Measurements from ENCODE around the gene PNRC2. TPM values are rescaled to one million over a fixed set of nuclear protein-coding genes. Genes with fewer than 3 reads are reported as not detected.

The PNRC2 gene
- total and polyA plus RNA-seq, 4 donors, result 24.9 to 63.6 (median 36.3) TPM

- Histone ChIP-seq H3K9ac (ENCODE audit: low read depth in 1 of 2, low read length in 2 of 2) (no peak overlapping the region), H3K36me3 (ENCODE audit: control insufficient read depth in 4 of 4, insufficient read depth in 3 of 4, low read depth in 1 of 4, low read length in 3 of 4) (no peaks in the 10 kb centered on the region), H3K4me1 (ENCODE audit: control insufficient read depth in 4 of 4, insufficient read depth in 4 of 4, low read length in 3 of 4) (peaks cover 0 to 6% (median 4%) of the 10 kb centered on the region in 4 donors), H3K27me3 (ENCODE audit: control insufficient read depth in 4 of 4, insufficient read depth in 4 of 4, low read length in 3 of 4) (no peaks in the 10 kb centered on the region), H3K27ac (ENCODE audit: low read depth in 1 of 2, low read length in 2 of 2) (no peak overlapping the region), H3K4me3 (ENCODE audit: low read depth in 1 of 3, low read length in 3 of 3) (no peak overlapping the region), H3K9me3 (ENCODE audit: control insufficient read depth in 4 of 4, low read length in 3 of 4) (no peaks in the 10 kb centered on the region)
- TF ChIP-seq ATF3 (IDR thresholded peaks at IDR 0.05), result no peak
- TF ChIP-seq REST (IDR thresholded peaks at IDR 0.05), result no peak
- no peak for TF ChIP-seq EGR1 (IDR thresholded peaks at IDR 0.05; ENCODE audit: low read depth in 2 of 2)
- no peak for TF ChIP-seq FOXA1 (IDR thresholded peaks at IDR 0.05)
- TF ChIP-seq YY1 (IDR thresholded peaks at IDR 0.05), result no peak
- TF ChIP-seq HNF4G (IDR thresholded peaks at IDR 0.05), result no peak
- TF ChIP-seq MAX (IDR thresholded peaks at IDR 0.05), result no peak
- TF ChIP-seq SP1 (IDR thresholded peaks at IDR 0.05), result no peak
- DNase-seq (ENCODE audit: low spot score), result no peak
- 91% methylated on average over 3 of the region's 3 CpGs for WGBS
Measured at GRCh38 chr1:23925279-23925678, 34.3 kb upstream of the PNRC2 start.

- H3K9me3 ChIP-seq (ENCODE audit: control insufficient read depth in 4 of 4, low read length in 3 of 4), result no peaks in the 10 kb centered on the region
- no peak for TF ChIP-seq JUND (IDR thresholded peaks at IDR 0.05)
- TF ChIP-seq CTCF (IDR thresholded peaks at IDR 0.05; ENCODE audit: low read depth, low read length, missing input control), result no peak
- no peak for TF ChIP-seq NR2F2 (IDR thresholded peaks at IDR 0.05)
- TF ChIP-seq GABPA (IDR thresholded peaks at IDR 0.05 in 1 of 2, conservative IDR thresholded peaks at IDR 0.05 in 1 of 2), result no peak
- TF ChIP-seq ATF3 (IDR thresholded peaks at IDR 0.05), result no peak
- TF ChIP-seq MAX (IDR thresholded peaks at IDR 0.05), result no peak
- no peak for TF ChIP-seq FOXA2 (IDR thresholded peaks at IDR 0.05)
- no peak for TF ChIP-seq ZBTB33 (IDR thresholded peaks at IDR 0.05)
- TF ChIP-seq RAD21 (IDR thresholded peaks at IDR 0.05), result no peak
- no peaks in the 10 kb centered on the region for H3K36me3 ChIP-seq (ENCODE audit: control insufficient read depth in 4 of 4, insufficient read depth in 3 of 4, low read depth in 1 of 4, low read length in 3 of 4)
- DNase-seq (ENCODE audit: low spot score), result no peak
- no peak overlapping the region for H3K9ac ChIP-seq (ENCODE audit: low read depth in 1 of 2, low read length in 2 of 2)
- no peaks in the 10 kb centered on the region for H3K27me3 ChIP-seq (ENCODE audit: control insufficient read depth in 4 of 4, insufficient read depth in 4 of 4, low read length in 3 of 4)
- H3K4me3 ChIP-seq (ENCODE audit: low read depth in 1 of 3, low read length in 3 of 3), result no peak overlapping the region
- no peak overlapping the region for H3K27ac ChIP-seq (ENCODE audit: low read depth in 1 of 2, low read length in 2 of 2)
- H3K4me1 ChIP-seq (ENCODE audit: control insufficient read depth in 4 of 4, insufficient read depth in 4 of 4, low read length in 3 of 4), result no peaks in the 10 kb centered on the region
- 69% methylated on average over 1 of the region's 1 CpG for WGBS
Measured at GRCh38 chr1:23927097-23927496, 32.5 kb upstream of the PNRC2 start.
